ENCODE measurements around the gene DBP.

DBP gene

GRCh38 chr19:48609571-48610108 is 27.5 kb downstream of the DBP start:
- DNase-seq = no peak

GRCh38 chr19:48608798-48609263 is 28.3 kb downstream of the DBP start:
- peak; percentile 77 for DNase-seq

GRCh38 chr19:48607359-48607755 is 29.8 kb downstream of the DBP start:
- DNase-seq = no peak

- no peak for DNase-seq
Observed at GRCh38 chr19:48606463-48607358, 30.5 kb downstream of the DBP start, which contains the start of gene SPACA4. Gene SPACA4 (plus strand): TSS chr19:48606742. CDS start chr19:48606979, 237 bp downstream.

GRCh38 chr19:48603850-48604249 is 33.3 kb downstream of the DBP start:
- no peak for DNase-seq

GRCh38 chr19:48603449-48603848 is 33.7 kb downstream of the DBP start:
- DNase-seq = no peak

- DNase-seq = no peak
Observed at GRCh38 chr19:48603001-48603400, 34.2 kb downstream of the DBP start.

GRCh38 chr19:48600679-48601417 is 36.3 kb downstream of the DBP start:
- no peak for DNase-seq

- DNase-seq = no peak
Observed at GRCh38 chr19:48598996-48599700, 38.0 kb downstream of the DBP start.

- no peak for DNase-seq
Observed at GRCh38 chr19:48596679-48597465, 40.3 kb downstream of the DBP start.

- no peak for DNase-seq
Observed at GRCh38 chr19:48596237-48596636, 40.9 kb downstream of the DBP start.

GRCh38 chr19:48595833-48596232 is 41.3 kb downstream of the DBP start:
- DNase-seq = no peak

GRCh38 chr19:48595171-48595570 is 42.0 kb downstream of the DBP start:
- DNase-seq = no peak

GRCh38 chr19:48591021-48591420 is 46.2 kb downstream of the DBP start:
- DNase-seq = no peak

GRCh38 chr19:48588670-48589401 is 48.3 kb downstream of the DBP start:
- DNase-seq = peak; percentile 89

- no peak for DNase-seq
Observed at GRCh38 chr19:48587387-48587786, 49.8 kb downstream of the DBP start.

- no peak for DNase-seq
Observed at GRCh38 chr19:48582168-48582567, 55.0 kb downstream of the DBP start.
